Endodermal cell (in vitro differentiated cells): ENCODE measurements around the gene DRGX. TPM values are rescaled to one million over a fixed set of nuclear protein-coding genes. Genes with fewer than 3 reads are reported as not detected.
A peak's percentile ranks its signal among the peaks of the same experiment; 100 is the strongest.

ENCODE experiments used
- DNase-seq: peaks from one replicate; pipeline ENCODE4 v3.0.0-alpha.2; 2017
- H3K27ac ChIP-seq: 2 replicates; pipeline ENCODE4 v1.5.1; 2013; ENCODE audit warnings: mild to moderate bottlenecking, low read depth, low read length, moderate library complexity
- H3K27me3 ChIP-seq: 2 replicates; pipeline ENCODE4 v1.6.1; 2013; ENCODE audit warnings: mild to moderate bottlenecking, low read length, moderate library complexity; ENCODE audit not compliant: insufficient read depth, control insufficient read depth, poor library complexity, severe bottlenecking
- H3K36me3 ChIP-seq: 2 replicates; pipeline ENCODE4 v1.7.0; 2013; ENCODE audit warnings: mild to moderate bottlenecking, low read length, moderate library complexity; ENCODE audit not compliant: control insufficient read depth, insufficient read depth
- H3K4me1 ChIP-seq: one replicate; pipeline ENCODE4 v1.7.0; 2013; ENCODE audit warnings: low read length; ENCODE audit not compliant: control insufficient read depth, insufficient read depth
- H3K4me3 ChIP-seq: 2 replicates; pipeline ENCODE4 v1.5.1; 2013; ENCODE audit warnings: mild to moderate bottlenecking, low read length, moderate library complexity
- H3K9ac ChIP-seq: 2 replicates; pipeline ENCODE4 v1.6.1; 2013; ENCODE audit warnings: mild to moderate bottlenecking, low read length, moderate library complexity; ENCODE audit not compliant: poor library complexity, severe bottlenecking; ENCODE audit errors: extremely low read depth
- H3K9me3 ChIP-seq: 2 replicates; pipeline ENCODE4 v1.6.1; 2013; ENCODE audit warnings: mild to moderate bottlenecking, low read length, moderate library complexity; ENCODE audit not compliant: control insufficient read depth
- H3K27ac Mint-ChIP-seq: 2 replicates; pipeline ENCODE4 v1.8.0; 2020; ENCODE audit warnings: mixed read lengths
- H3K27me3 Mint-ChIP-seq: 2 replicates; pipeline ENCODE4 v1.8.0; 2021; ENCODE audit warnings: mild to moderate bottlenecking, mixed read lengths; ENCODE audit not compliant: insufficient read depth
- H3K36me3 Mint-ChIP-seq: 2 replicates; pipeline ENCODE4 v1.8.0; 2020; ENCODE audit warnings: low read depth, mixed read lengths
- H3K4me1 Mint-ChIP-seq: 2 replicates; pipeline ENCODE4 v1.8.0; 2020; ENCODE audit warnings: mixed read lengths
- H3K4me3 Mint-ChIP-seq: 2 replicates; pipeline ENCODE4 v1.8.0; 2020; ENCODE audit warnings: mild to moderate bottlenecking, moderate library complexity, mixed read lengths
- H3K9me3 Mint-ChIP-seq: 2 replicates; pipeline ENCODE4 v1.8.0; 2020; ENCODE audit warnings: mild to moderate bottlenecking, mixed read lengths
- WGBS, 2 experiments: methylation state at CpG; one replicate each; pipeline versions ENCODE4 v1.1.5 to v1.1.7; 2013; ENCODE audit warnings: missing lambda C conversion rate in 2 of 2, mixed read lengths in 1 of 2; ENCODE audit not compliant: insufficient coverage in 1 of 2, insufficient read length in 1 of 2; 5-methylcytosine and 5-hydroxymethylcytosine counted together
- total RNA-seq, 2 donors: library from RNA; stranded (reverse); fragmentation: NEBNext Ultra II Directional in 1 of 2; extraction: Animal tissue kit (Norgen Biotek cat#: 25700) in 1 of 2; gene quantifications; 2 replicates in 1 of 2; 3 replicates in 1 of 2; pipeline ENCODE4 v1.2.1, GENCODE V29; 2021
- TF ChIP-seq, protein P1 (sequence below): fragments of 200-600 bp; sonication (generic); conservative IDR thresholded peaks from 2 replicates; pipeline ENCODE4 v1.5.0; 2021; ENCODE audit warnings: antibody characterized with exemption, mild to moderate bottlenecking

DRGX gene
- total RNA-seq, 2 donors from 2014 or later, result not detected

DNA sequence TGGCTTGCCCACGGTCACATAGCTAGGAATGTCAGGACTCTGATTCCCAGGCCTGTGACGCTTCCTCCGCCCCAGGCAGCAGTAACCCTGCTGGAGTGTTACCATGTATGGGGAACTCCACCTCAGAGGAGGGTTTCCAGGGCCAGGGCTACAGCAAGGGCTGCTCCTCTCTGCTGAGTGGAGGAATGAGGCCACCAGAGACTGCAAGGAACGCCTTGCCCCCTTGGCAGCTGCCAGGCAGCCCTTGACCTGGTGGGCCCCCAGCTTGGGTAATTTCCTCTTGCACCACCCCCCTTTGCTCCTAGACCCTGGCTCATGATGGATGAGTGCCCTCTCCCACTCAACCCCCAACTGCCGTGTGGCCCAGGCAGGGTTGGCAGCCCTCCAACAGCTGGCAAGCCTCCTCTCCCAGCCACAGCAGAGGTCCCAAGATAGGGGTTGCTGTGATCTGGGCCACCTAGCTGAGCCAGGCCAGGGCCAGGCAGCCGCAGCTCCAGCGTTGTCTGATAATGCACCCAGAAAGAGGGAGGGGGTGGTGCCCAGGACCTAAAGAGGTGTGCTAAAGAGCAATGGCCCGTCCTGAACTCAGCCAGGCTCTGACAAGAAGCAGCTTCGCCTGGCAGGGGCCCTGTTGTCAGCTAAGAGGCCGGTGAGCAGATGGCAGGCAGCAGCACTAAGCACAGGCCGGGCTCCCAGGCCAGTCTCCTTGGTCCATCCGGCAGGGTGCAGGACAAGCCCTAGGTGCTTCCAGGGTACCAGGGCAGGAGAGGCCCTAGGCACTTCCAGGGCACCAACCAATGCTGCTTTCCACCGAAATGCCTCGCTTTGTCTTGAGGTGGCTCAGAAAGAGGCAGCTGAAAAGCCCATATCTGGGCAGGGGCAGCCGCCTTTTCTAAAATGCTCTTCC, 35.4 kb downstream of the DRGX start:
- Mint-ChIP-seq H3K9me3 (no peaks in the 10 kb centered on the region), H3K36me3 (no peaks in the 10 kb centered on the region), H3K4me1 (peaks cover 4% of the 10 kb centered on the region), H3K27ac (no peak overlapping the region), H3K27me3 (no peaks in the 10 kb centered on the region), H3K4me3 (no peak overlapping the region)
- H3K27ac ChIP-seq, result peak overlapping the region; percentile 44
- no peak overlapping the region for H3K4me3 ChIP-seq
- TF ChIP-seq, protein P1, sequence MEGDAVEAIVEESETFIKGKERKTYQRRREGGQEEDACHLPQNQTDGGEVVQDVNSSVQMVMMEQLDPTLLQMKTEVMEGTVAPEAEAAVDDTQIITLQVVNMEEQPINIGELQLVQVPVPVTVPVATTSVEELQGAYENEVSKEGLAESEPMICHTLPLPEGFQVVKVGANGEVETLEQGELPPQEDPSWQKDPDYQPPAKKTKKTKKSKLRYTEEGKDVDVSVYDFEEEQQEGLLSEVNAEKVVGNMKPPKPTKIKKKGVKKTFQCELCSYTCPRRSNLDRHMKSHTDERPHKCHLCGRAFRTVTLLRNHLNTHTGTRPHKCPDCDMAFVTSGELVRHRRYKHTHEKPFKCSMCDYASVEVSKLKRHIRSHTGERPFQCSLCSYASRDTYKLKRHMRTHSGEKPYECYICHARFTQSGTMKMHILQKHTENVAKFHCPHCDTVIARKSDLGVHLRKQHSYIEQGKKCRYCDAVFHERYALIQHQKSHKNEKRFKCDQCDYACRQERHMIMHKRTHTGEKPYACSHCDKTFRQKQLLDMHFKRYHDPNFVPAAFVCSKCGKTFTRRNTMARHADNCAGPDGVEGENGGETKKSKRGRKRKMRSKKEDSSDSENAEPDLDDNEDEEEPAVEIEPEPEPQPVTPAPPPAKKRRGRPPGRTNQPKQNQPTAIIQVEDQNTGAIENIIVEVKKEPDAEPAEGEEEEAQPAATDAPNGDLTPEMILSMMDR, result no peak
- H3K9ac ChIP-seq, result no peak overlapping the region
- H3K9me3 ChIP-seq, result no peaks in the 10 kb centered on the region
- WGBS, 2 experiments, result 80 to 82% methylated on average over 6 to 15 of the region's 15 CpGs
- no peaks in the 10 kb centered on the region for H3K36me3 ChIP-seq
- H3K27me3 ChIP-seq, result no peaks in the 10 kb centered on the region
- DNase-seq, result peak; percentile 67
- H3K4me1 ChIP-seq, result no peaks in the 10 kb centered on the region

DNA sequence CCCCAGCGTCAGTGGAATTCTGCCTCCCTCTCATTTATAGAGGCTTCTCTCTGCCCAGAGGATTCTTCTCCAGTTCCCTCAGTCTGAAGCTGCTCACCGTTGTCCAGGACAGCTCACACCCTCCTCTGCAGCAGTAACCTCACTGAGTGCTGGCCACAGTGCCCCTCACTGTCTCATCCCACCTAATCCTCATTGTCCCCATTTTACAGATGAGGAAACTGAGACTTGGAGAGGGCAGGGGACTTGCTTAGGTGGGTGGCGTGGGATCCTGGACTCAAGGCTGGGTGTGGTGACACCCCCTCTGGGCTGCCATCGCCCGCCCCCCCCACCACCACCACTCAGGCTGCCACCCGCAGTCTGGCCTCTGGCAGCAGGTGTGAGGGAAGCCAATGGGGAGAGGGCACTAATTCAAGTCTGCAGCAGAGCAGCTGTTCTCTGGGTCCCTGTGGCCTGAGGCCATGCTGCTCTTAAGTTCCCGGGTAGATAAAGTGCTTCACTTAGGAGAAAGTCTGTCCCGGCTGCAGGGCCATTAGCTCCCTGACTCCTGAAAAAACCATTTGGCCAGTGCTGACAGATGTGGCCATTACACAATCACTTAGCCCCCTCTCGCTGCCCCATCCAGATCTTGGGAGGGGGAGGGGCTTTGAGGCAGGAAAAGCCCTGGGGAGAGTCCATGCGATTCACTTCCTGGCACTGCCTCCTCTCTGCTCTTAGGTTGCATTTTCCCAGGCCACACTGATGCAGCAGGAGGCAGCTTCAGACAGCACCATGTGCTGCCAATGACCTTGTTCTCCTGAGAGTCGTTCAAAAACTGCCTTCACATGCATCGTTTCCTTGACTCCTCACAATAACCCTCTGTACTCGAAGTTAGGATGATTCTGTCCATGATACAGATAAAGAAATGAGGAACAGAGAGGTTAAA, 36.3 kb downstream of the DRGX start:
- H3K9me3 Mint-ChIP-seq, result no peaks in the 10 kb centered on the region
- no peaks in the 10 kb centered on the region for H3K36me3 Mint-ChIP-seq
- no peaks in the 10 kb centered on the region for H3K9me3 ChIP-seq
- no peak overlapping the region for H3K4me3 ChIP-seq
- H3K4me1 Mint-ChIP-seq, result peaks cover 4% of the 10 kb centered on the region
- WGBS, 2 experiments, result 72 to 73% methylated on average over 6 to 10 of the region's 13 CpGs
- DNase-seq, result peak; percentile 81
- TF ChIP-seq, protein P1, result no peak
- no peak overlapping the region for H3K4me3 Mint-ChIP-seq
- no peak overlapping the region for H3K9ac ChIP-seq
- no peaks in the 10 kb centered on the region for H3K36me3 ChIP-seq
- no peaks in the 10 kb centered on the region for H3K27me3 ChIP-seq
- H3K27ac Mint-ChIP-seq, result no peak overlapping the region
- H3K27me3 Mint-ChIP-seq, result no peaks in the 10 kb centered on the region
- H3K27ac ChIP-seq, result peak overlapping the region; percentile 44
- no peaks in the 10 kb centered on the region for H3K4me1 ChIP-seq

DNA sequence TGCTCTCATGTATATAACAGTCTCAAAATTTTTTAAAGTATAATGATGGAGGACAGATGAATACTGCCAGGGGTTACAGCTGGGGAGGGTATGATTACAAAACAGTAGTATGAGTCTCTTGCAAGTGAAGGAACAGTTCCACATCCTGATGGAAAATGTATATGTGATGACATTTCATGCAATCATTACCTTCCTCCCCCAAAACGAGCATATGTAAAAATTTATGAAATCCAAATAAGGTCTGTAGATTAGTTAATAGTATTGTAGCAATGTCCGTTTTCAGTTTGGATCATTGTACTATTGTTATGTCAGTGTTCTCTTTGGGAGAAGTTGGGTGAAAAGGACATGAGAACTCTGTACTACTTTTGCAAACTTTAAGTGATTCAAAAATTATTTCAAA, 38.0 kb downstream of the DRGX start:
- H3K27ac ChIP-seq, result no peak overlapping the region
- no peaks in the 10 kb centered on the region for H3K36me3 Mint-ChIP-seq
- no peak overlapping the region for H3K4me3 Mint-ChIP-seq
- no peaks in the 10 kb centered on the region for H3K4me1 ChIP-seq
- H3K4me3 ChIP-seq, result no peak overlapping the region
- peaks cover 4% of the 10 kb centered on the region for H3K4me1 Mint-ChIP-seq
- TF ChIP-seq, protein P1, result no peak
- 88% methylated on average over 2 of the region's 2 CpGs; no CpG with 5 or more reads in 1 of the 2 experiments for WGBS, 2 experiments
- H3K9me3 ChIP-seq, result no peaks in the 10 kb centered on the region
- H3K27me3 Mint-ChIP-seq, result no peaks in the 10 kb centered on the region
- H3K36me3 ChIP-seq, result no peaks in the 10 kb centered on the region
- no peak for DNase-seq
- H3K27me3 ChIP-seq, result no peaks in the 10 kb centered on the region
- H3K27ac Mint-ChIP-seq, result no peak overlapping the region
- H3K9ac ChIP-seq, result no peak overlapping the region
- H3K9me3 Mint-ChIP-seq, result no peaks in the 10 kb centered on the region
